Neural progenitor cell (in vitro differentiated cells): ENCODE measurements around the gene CBL. TPM values are rescaled to one million over a fixed set of nuclear protein-coding genes. Genes with fewer than 3 reads are reported as not detected.
A peak's percentile ranks its signal among the peaks of the same experiment; 100 is the strongest.

Experiments
- DNase-seq: peaks from one replicate; pipeline ENCODE4 v3.0.0-alpha.2; 2016; ENCODE audit warnings: low spot score
- H2AFZ ChIP-seq: fragments of 200-600 bp; sonication (generic); replicated peaks from 2 replicates; pipeline ENCODE4 v1.6.1; 2016; ENCODE audit warnings: antibody characterized with exemption
- H3F3A ChIP-seq: fragments of 200-600 bp; sonication (generic); 2 replicates; pipeline ENCODE4 v1.6.1; 2016; ENCODE audit warnings: antibody characterized with exemption, low read depth
- H3K27ac ChIP-seq: fragments of 200-600 bp; sonication (generic); 2 replicates; pipeline ENCODE4 v1.5.1; 2016; ENCODE audit warnings: mild to moderate bottlenecking
- H3K27me3 ChIP-seq: fragments of 200-600 bp; sonication (generic); 2 replicates; pipeline ENCODE4 v1.6.1; 2016; ENCODE audit warnings: mild to moderate bottlenecking, moderate library complexity
- H3K36me3 ChIP-seq: fragments of 200-600 bp; sonication (generic); 2 replicates; pipeline ENCODE4 v1.5.1; 2016
- H3K4me1 ChIP-seq: fragments of 200-600 bp; sonication (generic); 2 replicates; pipeline ENCODE4 v1.6.1; 2016; ENCODE audit warnings: mixed run types
- H3K4me2 ChIP-seq: fragments of 200-600 bp; sonication (generic); 2 replicates; pipeline ENCODE4 v1.6.1; 2016
- H3K4me3 ChIP-seq: fragments of 200-600 bp; sonication (generic); 2 replicates; pipeline ENCODE4 v1.5.1; 2016
- H3K79me2 ChIP-seq: fragments of 200-600 bp; sonication (generic); 2 replicates; pipeline ENCODE4 v1.6.1; 2016; ENCODE audit warnings: low read depth
- H3K9ac ChIP-seq: fragments of 200-600 bp; sonication (generic); 2 replicates; pipeline ENCODE4 v1.6.1; 2016
- H3K9me3 ChIP-seq: fragments of 200-600 bp; sonication (generic); 2 replicates; pipeline ENCODE4 v1.5.1; 2016; ENCODE audit warnings: low read depth
- H4K20me1 ChIP-seq: fragments of 200-600 bp; sonication (generic); 2 replicates; pipeline ENCODE4 v1.6.1; 2016; ENCODE audit warnings: low read depth
- H3K27ac Mint-ChIP-seq: 3 replicates; pipeline ENCODE4 v1.8.0; 2021; ENCODE audit warnings: mixed read lengths
- H3K27me3 Mint-ChIP-seq: 2 replicates; pipeline ENCODE4 v1.8.0; 2022; ENCODE audit warnings: low read depth, mild to moderate bottlenecking, inconsistent platforms, moderate library complexity, mixed read lengths; ENCODE audit not compliant: insufficient read depth
- H3K36me3 Mint-ChIP-seq: 3 replicates; pipeline ENCODE4 v1.8.0; 2021; ENCODE audit warnings: mixed read lengths
- H3K4me1 Mint-ChIP-seq: 3 replicates; pipeline ENCODE4 v1.8.0; 2021; ENCODE audit warnings: mixed read lengths
- H3K4me3 Mint-ChIP-seq: 3 replicates; pipeline ENCODE4 v1.8.0; 2021; ENCODE audit warnings: mild to moderate bottlenecking, moderate library complexity, mixed read lengths
- H3K9me3 Mint-ChIP-seq: 3 replicates; pipeline ENCODE4 v1.8.0; 2020; ENCODE audit warnings: mixed read lengths
- EZH2 ChIP-seq: fragments of 200-600 bp; sonication (generic); IDR thresholded peaks from 2 replicates; pipeline ENCODE4 v1.6.1; 2017; ENCODE audit warnings: antibody characterized with exemption, mild to moderate bottlenecking, moderate library complexity
- EZH2phosphoT487 ChIP-seq: fragments of 200-600 bp; sonication (generic); IDR thresholded peaks from 2 replicates; pipeline ENCODE4 v1.6.1; 2017; ENCODE audit warnings: antibody characterized with exemption
- total RNA-seq: library from RNA; depleted of rRNA; stranded (reverse); fragments of >200 nt; gene quantifications from 2 replicates; pipeline ENCODE4 v1.2.3, GENCODE V29; 2015; ENCODE audit warnings: low replicate concordance
- TF ChIP-seq, protein P1 (sequence below): fragments of 200-600 bp; sonication (generic); IDR thresholded peaks from 2 replicates; pipeline ENCODE4 v1.5.1; 2017; ENCODE audit warnings: antibody characterized with exemption, mild to moderate bottlenecking

Gene CBL
- total RNA-seq, 1 donor from 2014 or later, result 20.7 TPM

- H3K4me3 Mint-ChIP-seq, result peak overlapping the region; percentile 42
Observed at GRCh38 chr11:119324189-119324588, 118.0 kb downstream of the CBL start.

GRCh38 chr11:119329320-119329719, 123.2 kb downstream of the CBL start:
- no peak overlapping the region for H3K4me3 ChIP-seq
- H4K20me1 ChIP-seq, result no peaks in the 10 kb centered on the region
- Mint-ChIP-seq H3K9me3 (no peaks in the 10 kb centered on the region), H3K36me3 (no peaks in the 10 kb centered on the region), H3K4me3 (no peak overlapping the region), H3K4me1 (peaks cover 25% of the 10 kb centered on the region), H3K27ac (no peak overlapping the region), H3K27me3 (peaks cover 10% of the 10 kb centered on the region)
- H2AFZ ChIP-seq, result no peak overlapping the region
- H3K27me3 ChIP-seq, result no peaks in the 10 kb centered on the region
- no peak for TF ChIP-seq EZH2
- H3K9ac ChIP-seq, result no peak overlapping the region
- no peak overlapping the region for H3K27ac ChIP-seq
- no peaks in the 10 kb centered on the region for H3K79me2 ChIP-seq
- peaks cover 43% of the 10 kb centered on the region for H3F3A ChIP-seq
- no peaks in the 10 kb centered on the region for H3K9me3 ChIP-seq
- DNase-seq, result no peak
- no peak overlapping the region for H3K4me2 ChIP-seq
- no peaks in the 10 kb centered on the region for H3K36me3 ChIP-seq
- peaks cover 31% of the 10 kb centered on the region for H3K4me1 ChIP-seq

More at GRCh38 chr11:119324189-119324588, 118.0 kb downstream of the CBL start:
- H4K20me1 ChIP-seq, result no peaks in the 10 kb centered on the region
- H3K36me3 ChIP-seq, result no peaks in the 10 kb centered on the region
- no peak for DNase-seq
- peak overlapping the region; percentile 56 for H2AFZ ChIP-seq
- peaks cover 32% of the 10 kb centered on the region for H3F3A ChIP-seq
- H3K9me3 ChIP-seq, result no peaks in the 10 kb centered on the region
- no peak overlapping the region for H3K9ac ChIP-seq
- no peaks in the 10 kb centered on the region for H3K27me3 ChIP-seq
- no peak overlapping the region for H3K27ac Mint-ChIP-seq
- no peak overlapping the region for H3K4me2 ChIP-seq
- no peak overlapping the region for H3K4me3 ChIP-seq
- peaks cover 8% of the 10 kb centered on the region for H3K27me3 Mint-ChIP-seq
- TF ChIP-seq, protein P1, sequence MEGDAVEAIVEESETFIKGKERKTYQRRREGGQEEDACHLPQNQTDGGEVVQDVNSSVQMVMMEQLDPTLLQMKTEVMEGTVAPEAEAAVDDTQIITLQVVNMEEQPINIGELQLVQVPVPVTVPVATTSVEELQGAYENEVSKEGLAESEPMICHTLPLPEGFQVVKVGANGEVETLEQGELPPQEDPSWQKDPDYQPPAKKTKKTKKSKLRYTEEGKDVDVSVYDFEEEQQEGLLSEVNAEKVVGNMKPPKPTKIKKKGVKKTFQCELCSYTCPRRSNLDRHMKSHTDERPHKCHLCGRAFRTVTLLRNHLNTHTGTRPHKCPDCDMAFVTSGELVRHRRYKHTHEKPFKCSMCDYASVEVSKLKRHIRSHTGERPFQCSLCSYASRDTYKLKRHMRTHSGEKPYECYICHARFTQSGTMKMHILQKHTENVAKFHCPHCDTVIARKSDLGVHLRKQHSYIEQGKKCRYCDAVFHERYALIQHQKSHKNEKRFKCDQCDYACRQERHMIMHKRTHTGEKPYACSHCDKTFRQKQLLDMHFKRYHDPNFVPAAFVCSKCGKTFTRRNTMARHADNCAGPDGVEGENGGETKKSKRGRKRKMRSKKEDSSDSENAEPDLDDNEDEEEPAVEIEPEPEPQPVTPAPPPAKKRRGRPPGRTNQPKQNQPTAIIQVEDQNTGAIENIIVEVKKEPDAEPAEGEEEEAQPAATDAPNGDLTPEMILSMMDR, result no peak
- no peak for TF ChIP-seq EZH2
- TF ChIP-seq EZH2phosphoT487, result no peak
- H3K4me1 ChIP-seq, result peaks cover 28% of the 10 kb centered on the region
- no peak overlapping the region for H3K27ac ChIP-seq
- H3K79me2 ChIP-seq, result no peaks in the 10 kb centered on the region
- H3K36me3 Mint-ChIP-seq, result no peaks in the 10 kb centered on the region
- peaks cover 34% of the 10 kb centered on the region for H3K4me1 Mint-ChIP-seq
- H3K9me3 Mint-ChIP-seq, result no peaks in the 10 kb centered on the region

- Histone ChIP-seq H3K27me3 (no peaks in the 10 kb centered on the region), H3K4me1 (peaks cover 33% of the 10 kb centered on the region), H3K36me3 (no peaks in the 10 kb centered on the region), H3K27ac (no peak overlapping the region), H3K4me3 (no peak overlapping the region), H4K20me1 (peaks cover 1% of the 10 kb centered on the region), H2AFZ (no peak overlapping the region), H3K79me2 (peaks cover 9% of the 10 kb centered on the region), H3K9me3 (no peaks in the 10 kb centered on the region), H3K4me2 (no peak overlapping the region), H3F3A (peaks cover 39% of the 10 kb centered on the region), H3K9ac (no peak overlapping the region)
- Mint-ChIP-seq H3K36me3 (no peaks in the 10 kb centered on the region), H3K27me3 (peaks cover 7% of the 10 kb centered on the region), H3K4me3 (no peak overlapping the region), H3K4me1 (peaks cover 27% of the 10 kb centered on the region), H3K9me3 (no peaks in the 10 kb centered on the region), H3K27ac (no peak overlapping the region)
- DNase-seq, result no peak
- TF ChIP-seq EZH2phosphoT487 (no peak), EZH2 (no peak)
- TF ChIP-seq, protein P1, result no peak
Observed at GRCh38 chr11:119330237-119330636, 124.1 kb downstream of the CBL start.

DNA sequence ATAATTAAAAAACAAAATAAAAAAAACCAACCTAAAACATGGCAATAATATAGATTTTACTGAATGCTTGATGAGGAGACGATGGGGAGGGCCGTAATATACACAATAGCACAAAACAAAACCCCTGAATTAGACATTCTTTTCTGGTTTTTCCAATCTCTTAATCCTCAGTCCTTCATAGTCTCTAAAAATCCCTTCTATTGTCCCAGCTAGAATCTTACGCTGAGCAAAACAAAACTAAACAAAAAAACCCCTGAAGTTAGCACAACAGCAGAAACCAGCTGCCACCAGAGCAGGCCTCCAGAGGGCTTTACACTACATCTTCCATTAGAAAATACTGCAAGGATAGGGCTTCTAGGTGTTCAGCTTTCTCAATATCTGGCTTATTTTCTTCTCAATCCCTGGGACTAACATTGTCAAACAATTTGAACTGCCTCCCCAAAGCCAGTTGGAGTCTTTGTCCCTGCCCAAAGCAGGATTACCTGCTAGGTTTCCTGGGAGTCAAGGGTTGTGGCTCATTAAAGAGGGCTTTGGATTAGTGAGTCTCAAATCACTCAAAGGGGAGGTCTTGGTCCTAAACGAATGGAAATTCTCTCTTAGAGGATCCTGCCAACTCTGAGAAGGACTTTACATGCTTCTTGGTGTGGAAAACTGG, 126.1 kb downstream of the CBL start:
- Histone ChIP-seq H3F3A (peaks cover 49% of the 10 kb centered on the region), H3K9ac (no peak overlapping the region), H3K4me1 (peaks cover 42% of the 10 kb centered on the region), H3K4me2 (peak overlapping the region; percentile 51), H4K20me1 (peaks cover 7% of the 10 kb centered on the region), H3K36me3 (no peaks in the 10 kb centered on the region), H3K79me2 (peaks cover 29% of the 10 kb centered on the region), H3K27ac (peak overlapping the region; percentile 94), H2AFZ (no peak overlapping the region), H3K9me3 (no peaks in the 10 kb centered on the region), H3K4me3 (no peak overlapping the region), H3K27me3 (no peaks in the 10 kb centered on the region)
- peak overlapping the region; percentile 58 for H3K27ac Mint-ChIP-seq
- H3K4me3 Mint-ChIP-seq, result no peak overlapping the region
- peak; percentile 83 for DNase-seq
- H3K36me3 Mint-ChIP-seq, result peaks cover 5% of the 10 kb centered on the region
- TF ChIP-seq, protein P1, result no peak
- TF ChIP-seq EZH2phosphoT487 (no peak), EZH2 (no peak)
- no peaks in the 10 kb centered on the region for H3K9me3 Mint-ChIP-seq
- peaks cover 7% of the 10 kb centered on the region for H3K27me3 Mint-ChIP-seq
- peaks cover 47% of the 10 kb centered on the region for H3K4me1 Mint-ChIP-seq
